ENCODE results near the gene PDGFRA.

PDGFRA gene

DNA sequence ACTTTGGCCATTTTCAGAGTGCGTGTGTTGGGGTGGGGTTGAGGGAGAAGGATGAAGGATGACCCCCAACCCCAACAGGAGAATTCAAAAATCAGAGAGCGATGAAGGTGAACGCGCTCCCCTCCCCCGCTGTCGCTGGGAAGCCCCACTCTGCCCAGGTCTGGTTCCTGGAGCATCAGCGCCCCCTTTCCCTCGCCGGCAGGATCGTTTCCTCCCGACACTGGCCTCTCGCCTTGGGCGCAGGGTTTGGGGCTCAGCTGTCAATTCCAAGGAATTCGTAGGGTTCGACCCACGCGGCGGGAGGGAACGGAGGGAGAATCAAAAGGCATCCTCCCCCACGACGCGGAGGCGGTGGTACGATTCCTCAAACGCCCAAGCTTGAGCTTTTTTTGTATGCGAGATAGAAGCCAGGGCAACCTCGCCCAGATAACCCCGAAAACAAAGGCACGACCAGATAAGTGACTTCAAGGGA lies 1.0 kb upstream of the PDGFRA start:
- TF ChIP-seq, protein P1, sequence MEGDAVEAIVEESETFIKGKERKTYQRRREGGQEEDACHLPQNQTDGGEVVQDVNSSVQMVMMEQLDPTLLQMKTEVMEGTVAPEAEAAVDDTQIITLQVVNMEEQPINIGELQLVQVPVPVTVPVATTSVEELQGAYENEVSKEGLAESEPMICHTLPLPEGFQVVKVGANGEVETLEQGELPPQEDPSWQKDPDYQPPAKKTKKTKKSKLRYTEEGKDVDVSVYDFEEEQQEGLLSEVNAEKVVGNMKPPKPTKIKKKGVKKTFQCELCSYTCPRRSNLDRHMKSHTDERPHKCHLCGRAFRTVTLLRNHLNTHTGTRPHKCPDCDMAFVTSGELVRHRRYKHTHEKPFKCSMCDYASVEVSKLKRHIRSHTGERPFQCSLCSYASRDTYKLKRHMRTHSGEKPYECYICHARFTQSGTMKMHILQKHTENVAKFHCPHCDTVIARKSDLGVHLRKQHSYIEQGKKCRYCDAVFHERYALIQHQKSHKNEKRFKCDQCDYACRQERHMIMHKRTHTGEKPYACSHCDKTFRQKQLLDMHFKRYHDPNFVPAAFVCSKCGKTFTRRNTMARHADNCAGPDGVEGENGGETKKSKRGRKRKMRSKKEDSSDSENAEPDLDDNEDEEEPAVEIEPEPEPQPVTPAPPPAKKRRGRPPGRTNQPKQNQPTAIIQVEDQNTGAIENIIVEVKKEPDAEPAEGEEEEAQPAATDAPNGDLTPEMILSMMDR (conservative IDR thresholded peaks at IDR 0.05): peak; percentile 78
- no peak overlapping the region for H3K27ac ChIP-seq

DNA sequence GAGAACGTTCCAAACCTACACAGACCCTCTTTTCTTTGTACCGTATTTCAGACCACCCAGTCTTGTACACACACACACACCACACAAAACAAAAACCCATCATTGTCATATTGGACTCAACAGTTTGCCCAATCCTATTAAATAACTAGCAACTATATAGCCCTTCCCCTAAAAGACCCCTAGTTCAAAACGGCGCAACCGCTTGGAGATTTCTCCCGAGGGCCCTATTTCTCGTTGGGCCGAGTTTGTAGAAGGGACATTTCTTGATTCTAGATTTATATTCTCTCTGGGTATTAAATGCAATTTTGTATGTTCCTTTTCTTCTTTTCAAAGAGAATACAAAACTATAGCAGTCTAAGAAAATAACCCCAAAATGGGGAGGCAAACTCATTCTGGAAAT lies 547 bp upstream of the PDGFRA start:
- TF ChIP-seq, protein P1 (conservative IDR thresholded peaks at IDR 0.05): no peak
- no peak overlapping the region for H3K27ac ChIP-seq

DNA sequence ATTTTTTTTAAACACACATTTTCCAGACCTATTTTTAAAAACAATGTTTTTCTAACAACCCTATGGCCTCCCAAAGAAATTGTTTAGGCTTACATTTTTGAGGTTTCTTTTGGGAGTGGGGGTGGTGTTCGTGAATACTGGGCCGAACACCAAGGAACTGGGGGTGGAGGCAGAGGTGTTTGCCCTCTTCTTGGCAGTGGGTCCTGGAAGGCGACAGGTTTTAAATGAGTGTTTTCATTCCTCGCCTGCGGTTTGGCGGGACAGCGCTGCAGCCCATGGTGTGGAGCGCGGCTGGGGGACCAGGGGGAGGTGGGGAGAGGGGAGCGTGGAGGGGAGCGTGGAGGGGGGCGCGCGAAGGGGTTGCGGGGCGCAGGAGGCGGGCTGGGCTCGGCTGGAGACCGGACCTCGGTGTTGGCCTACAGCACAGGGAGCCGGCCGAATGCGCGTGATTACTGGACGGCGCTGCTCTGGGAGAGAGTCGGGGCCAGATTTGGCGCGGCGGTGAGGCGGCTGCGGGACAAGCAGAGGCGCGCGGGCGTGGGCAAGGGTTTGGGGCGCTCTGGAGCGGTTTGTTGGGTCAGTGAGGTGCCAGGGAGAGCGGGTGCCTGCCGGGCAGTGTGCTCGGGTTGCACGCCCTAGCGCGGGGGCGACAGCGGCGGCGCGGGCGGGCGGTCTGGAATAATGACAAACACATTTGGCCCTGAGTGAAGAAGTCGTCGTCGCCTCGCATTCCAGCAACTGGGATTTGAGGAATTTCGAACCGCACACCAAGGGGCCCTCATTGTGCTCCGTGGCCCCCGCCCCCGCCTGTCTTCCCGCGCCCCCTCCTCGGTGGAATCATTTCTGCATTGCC lies 764 bp downstream of the PDGFRA start:
- H3K27ac ChIP-seq: no peak overlapping the region
- TF ChIP-seq, protein P1 (conservative IDR thresholded peaks at IDR 0.05): no peak

DNA sequence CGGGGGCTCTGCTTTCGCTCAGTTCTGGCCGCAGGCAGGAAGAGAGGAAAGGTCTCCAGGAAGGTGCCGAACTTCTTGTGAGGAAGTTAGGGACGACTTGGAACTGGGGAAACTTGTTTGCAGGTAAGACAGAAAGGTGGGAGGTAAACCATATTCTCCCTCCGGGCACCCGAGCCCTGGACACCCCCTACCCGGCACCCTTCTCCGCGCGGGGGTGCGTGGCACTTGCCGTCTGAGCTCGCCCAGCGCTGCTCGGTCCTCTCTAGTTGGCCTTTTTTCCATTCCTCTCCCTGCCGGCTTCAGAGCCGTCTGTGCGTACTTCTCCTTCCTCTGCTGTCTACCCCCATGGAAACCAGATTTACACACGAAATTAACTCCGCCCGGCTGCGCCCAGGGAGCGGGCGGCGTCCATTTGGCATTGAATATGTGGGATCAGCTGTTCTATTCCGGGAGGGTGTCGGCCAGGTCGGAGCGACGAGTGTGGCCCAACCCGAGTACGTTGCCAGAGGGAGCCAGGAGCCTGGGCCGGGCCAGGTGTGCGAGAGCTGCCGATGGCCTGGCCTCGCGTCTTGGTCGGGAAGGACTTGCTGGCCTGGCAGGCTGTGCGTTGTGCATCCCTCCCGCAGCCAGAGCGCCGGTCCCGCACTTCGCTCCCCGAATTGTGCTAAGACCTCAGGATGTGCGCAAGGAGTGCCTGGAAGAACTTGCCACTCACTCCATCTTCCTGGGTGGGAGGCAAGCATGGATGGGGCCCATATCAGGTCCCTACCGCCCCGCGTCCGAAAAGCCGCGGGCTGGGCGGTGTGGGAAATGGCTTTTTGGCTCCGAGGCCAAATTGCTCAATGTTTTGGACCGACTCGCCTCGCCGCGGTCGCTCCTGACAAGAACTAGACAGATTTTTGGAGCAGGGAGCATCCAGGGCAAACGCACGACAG lies 1.7 kb downstream of the PDGFRA start:
- no peak overlapping the region for H3K27ac ChIP-seq
- TF ChIP-seq, protein P1 (conservative IDR thresholded peaks at IDR 0.05): no peak

DNA sequence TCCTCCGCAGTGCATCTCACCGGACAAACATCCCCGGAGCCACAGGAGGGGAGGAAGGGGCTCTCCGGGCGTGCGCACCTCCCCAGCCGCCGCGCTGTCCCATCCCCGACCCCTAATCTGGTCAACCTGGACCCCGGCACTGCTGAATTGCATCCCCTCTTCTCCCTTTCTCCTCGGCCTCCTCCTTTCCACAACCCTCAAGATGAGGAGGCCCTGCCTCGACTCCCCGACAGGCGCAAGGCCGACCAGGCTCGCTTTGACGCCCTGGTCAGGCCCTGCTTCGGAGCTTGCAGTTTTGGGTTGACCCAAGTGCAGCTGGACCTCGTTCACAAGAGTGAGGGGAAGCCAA lies 2.3 kb downstream of the PDGFRA start:
- TF ChIP-seq, protein P1 (conservative IDR thresholded peaks at IDR 0.05): no peak
- no peak overlapping the region for H3K27ac ChIP-seq

DNA sequence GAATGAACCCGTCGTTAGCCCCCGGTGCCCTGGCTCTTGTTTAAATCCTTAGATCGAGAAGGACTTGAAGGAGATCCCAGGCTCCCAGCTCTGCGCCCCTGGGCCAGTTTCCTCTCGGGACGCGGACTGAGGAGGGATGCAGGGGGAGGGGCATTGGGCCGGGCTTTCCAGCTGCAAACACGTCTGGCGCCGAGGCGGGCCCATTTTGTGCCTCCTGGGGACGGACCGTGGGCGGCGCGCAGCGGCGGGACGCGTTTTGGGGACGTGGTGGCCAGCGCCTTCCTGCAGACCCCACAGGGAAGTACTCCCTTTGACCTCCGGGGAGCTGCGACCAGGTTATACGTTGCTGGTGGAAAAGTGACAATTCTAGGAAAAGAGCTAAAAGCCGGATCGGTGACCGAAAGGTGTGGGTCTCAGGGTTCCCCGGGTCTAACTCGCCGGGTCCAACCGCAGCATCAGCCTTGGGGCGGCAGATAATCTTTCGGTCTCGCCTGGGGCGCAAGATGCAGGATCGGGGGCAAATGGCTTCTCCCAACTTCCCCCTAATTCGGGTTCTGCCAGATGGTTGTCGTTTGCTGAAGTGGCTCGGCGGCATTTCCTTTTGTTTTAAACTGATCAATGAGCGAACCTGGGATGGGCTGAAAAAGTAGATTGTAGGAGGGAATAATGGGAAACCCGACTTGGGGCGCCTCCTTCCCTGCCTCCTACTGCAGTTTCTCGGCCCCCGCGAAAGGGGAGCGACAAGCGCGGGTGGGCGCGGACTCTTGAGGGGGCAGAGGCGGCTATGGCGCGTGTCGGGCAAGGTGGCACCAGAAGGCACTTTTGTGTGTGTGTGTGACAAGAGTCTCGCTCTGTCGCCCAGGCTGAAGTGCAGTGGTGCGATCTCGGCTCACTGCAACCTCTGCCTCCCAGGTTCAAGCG lies 2.9 kb downstream of the PDGFRA start:
- H3K27ac ChIP-seq: no peak overlapping the region
- TF ChIP-seq, protein P1 (conservative IDR thresholded peaks at IDR 0.05): no peak
